ENCODE data around the gene CYFIP2. TPM values are rescaled to one million over a fixed set of nuclear protein-coding genes. Genes with fewer than 3 reads are reported as not detected.

CYFIP2 gene
- total RNA-seq, 1 donor from 2014 or later: 96.8 TPM

DNA sequence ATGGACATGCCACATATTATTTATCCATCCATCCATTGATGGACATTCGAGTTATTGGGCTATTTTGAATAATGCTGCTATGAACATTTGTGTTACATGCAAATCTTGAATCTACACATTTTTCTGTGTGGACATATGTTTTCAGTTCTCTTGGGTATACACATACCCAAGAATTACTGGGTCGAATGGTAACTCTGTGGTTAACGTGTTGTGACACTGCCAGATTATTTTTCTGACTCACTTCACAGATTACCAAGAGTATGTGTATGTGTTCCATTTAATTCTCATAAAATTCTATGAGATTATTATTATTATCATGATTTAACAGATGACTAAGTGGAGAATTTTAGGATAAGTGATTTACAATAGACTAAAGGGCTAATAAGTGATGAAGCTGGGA lies 26.7 kb downstream of the CYFIP2 start:
- no peak overlapping the region for H3K9ac ChIP-seq (ENCODE audit: low read length)
- no peak overlapping the region for H3K4me2 ChIP-seq (ENCODE audit: low read length)
- peaks cover 26% of the 10 kb centered on the region for H3K4me1 Mint-ChIP-seq (ENCODE audit: low read depth, unreplicated experiment)
- H3K27me3 ChIP-seq (ENCODE audit: insufficient read depth, low read length): no peaks in the 10 kb centered on the region
- FAIRE-seq: no peak
- H3K36me3 ChIP-seq (ENCODE audit: insufficient read depth, low read length): no peaks in the 10 kb centered on the region
- no peaks in the 10 kb centered on the region for H3K27me3 Mint-ChIP-seq (ENCODE audit: low read depth, unreplicated experiment)
- H3K27ac ChIP-seq (ENCODE audit: low read depth, low read length): no peak overlapping the region
- H2AFZ ChIP-seq (ENCODE audit: low read depth, low read length): no peak overlapping the region
- H3K4me3 Mint-ChIP-seq (ENCODE audit: unreplicated experiment): no peak overlapping the region
- no peak overlapping the region for H3K4me3 ChIP-seq (ENCODE audit: insufficient read depth, low read depth, low read length)
- H3K9me3 ChIP-seq (ENCODE audit: insufficient read depth, low read depth, low read length): no peaks in the 10 kb centered on the region
- no peaks in the 10 kb centered on the region for H3K79me2 ChIP-seq (ENCODE audit: insufficient read depth, low read length)
- no peak for DNase-seq (ENCODE audit: low read depth)
- TF ChIP-seq, protein P1, sequence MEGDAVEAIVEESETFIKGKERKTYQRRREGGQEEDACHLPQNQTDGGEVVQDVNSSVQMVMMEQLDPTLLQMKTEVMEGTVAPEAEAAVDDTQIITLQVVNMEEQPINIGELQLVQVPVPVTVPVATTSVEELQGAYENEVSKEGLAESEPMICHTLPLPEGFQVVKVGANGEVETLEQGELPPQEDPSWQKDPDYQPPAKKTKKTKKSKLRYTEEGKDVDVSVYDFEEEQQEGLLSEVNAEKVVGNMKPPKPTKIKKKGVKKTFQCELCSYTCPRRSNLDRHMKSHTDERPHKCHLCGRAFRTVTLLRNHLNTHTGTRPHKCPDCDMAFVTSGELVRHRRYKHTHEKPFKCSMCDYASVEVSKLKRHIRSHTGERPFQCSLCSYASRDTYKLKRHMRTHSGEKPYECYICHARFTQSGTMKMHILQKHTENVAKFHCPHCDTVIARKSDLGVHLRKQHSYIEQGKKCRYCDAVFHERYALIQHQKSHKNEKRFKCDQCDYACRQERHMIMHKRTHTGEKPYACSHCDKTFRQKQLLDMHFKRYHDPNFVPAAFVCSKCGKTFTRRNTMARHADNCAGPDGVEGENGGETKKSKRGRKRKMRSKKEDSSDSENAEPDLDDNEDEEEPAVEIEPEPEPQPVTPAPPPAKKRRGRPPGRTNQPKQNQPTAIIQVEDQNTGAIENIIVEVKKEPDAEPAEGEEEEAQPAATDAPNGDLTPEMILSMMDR (IDR thresholded peaks at IDR 0.05; ENCODE audit: insufficient read depth, low read depth, low read length): no peak
- H3K9me3 Mint-ChIP-seq (ENCODE audit: unreplicated experiment): no peaks in the 10 kb centered on the region
- H3K27ac Mint-ChIP-seq (ENCODE audit: unreplicated experiment): no peak overlapping the region
- no peaks in the 10 kb centered on the region for H4K20me1 ChIP-seq (ENCODE audit: insufficient read depth, low read length)
- H3K4me1 ChIP-seq (ENCODE audit: insufficient read depth, low read length): peaks cover 14% of the 10 kb centered on the region
- H3K36me3 Mint-ChIP-seq (ENCODE audit: low read depth, unreplicated experiment): peaks cover 18% of the 10 kb centered on the region

DNA sequence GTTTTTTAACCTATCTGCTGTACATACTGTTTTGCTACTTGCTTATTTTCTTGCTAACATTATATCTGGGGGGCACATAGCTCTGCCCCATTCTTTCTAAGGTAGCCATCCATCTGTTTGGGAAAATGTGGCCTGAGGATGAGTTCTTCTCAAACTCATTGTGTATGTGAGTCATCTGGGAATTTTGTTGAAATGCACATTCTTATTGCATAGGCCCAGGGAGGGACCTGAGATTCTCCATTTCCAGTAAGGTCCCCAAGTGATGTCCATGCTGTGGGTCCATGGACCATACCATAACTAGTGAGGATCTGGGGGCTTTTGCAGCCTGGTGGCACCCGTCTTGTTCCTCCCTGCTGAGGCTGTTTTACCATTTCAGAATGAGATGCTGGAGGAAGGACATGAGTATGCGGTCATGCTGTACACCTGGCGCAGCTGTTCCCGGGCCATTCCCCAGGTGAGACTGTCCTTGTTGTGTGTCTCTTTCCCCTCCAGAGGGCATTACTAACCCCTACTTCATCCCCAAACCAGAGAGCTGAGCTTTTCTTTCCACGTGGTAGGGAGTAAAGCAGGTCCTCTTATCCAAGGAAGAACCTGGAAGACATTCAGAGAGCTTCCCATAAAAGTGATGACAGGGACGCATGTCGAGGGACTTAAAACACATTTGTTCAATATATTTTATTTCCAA lies 28.6 kb downstream of the CYFIP2 start:
- no peak for FAIRE-seq
- peaks cover 5% of the 10 kb centered on the region for H3K9me3 Mint-ChIP-seq (ENCODE audit: unreplicated experiment)
- H3K27me3 Mint-ChIP-seq (ENCODE audit: low read depth, unreplicated experiment): no peaks in the 10 kb centered on the region

DNA sequence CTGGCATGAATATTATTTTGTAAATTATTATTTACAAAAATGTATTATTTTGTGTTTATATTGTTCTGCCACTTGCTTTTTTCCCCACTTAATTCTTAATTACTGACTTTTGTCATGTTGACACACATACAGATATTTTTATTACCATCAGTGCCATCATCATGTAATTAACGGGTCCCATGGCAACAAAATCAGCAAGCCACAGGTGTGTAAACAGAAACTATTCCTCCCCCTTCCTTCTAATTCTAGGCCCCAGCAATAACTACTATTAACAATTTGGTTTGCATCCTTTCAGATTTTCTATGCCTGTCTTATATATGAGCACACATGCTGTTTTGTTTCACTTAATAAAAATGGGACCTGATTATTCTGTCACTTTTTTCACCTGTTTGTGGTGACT lies 29.3 kb downstream of the CYFIP2 start:
- Histone ChIP-seq H3K4me3 (ENCODE audit: insufficient read depth, low read depth, low read length) (no peak overlapping the region), H3K27ac (ENCODE audit: low read depth, low read length) (no peak overlapping the region), H3K79me2 (ENCODE audit: insufficient read depth, low read length) (no peaks in the 10 kb centered on the region), H3K36me3 (ENCODE audit: insufficient read depth, low read length) (no peaks in the 10 kb centered on the region), H3K27me3 (ENCODE audit: insufficient read depth, low read length) (no peaks in the 10 kb centered on the region), H3K4me1 (ENCODE audit: insufficient read depth, low read length) (peaks cover 10% of the 10 kb centered on the region), H2AFZ (ENCODE audit: low read depth, low read length) (no peak overlapping the region), H3K9me3 (ENCODE audit: insufficient read depth, low read depth, low read length) (no peaks in the 10 kb centered on the region), H3K9ac (ENCODE audit: low read length) (no peak overlapping the region), H3K4me2 (ENCODE audit: low read length) (no peak overlapping the region), H4K20me1 (ENCODE audit: insufficient read depth, low read length) (no peaks in the 10 kb centered on the region)
- no peak overlapping the region for H3K27ac Mint-ChIP-seq (ENCODE audit: unreplicated experiment)
- TF ChIP-seq EZH2 (IDR thresholded peaks at IDR 0.05; ENCODE audit: insufficient read depth, low read length): no peak
- TF ChIP-seq, protein P1 (IDR thresholded peaks at IDR 0.05; ENCODE audit: insufficient read depth, low read depth, low read length): no peak
- H3K4me1 Mint-ChIP-seq (ENCODE audit: low read depth, unreplicated experiment): peaks cover 17% of the 10 kb centered on the region
- H3K36me3 Mint-ChIP-seq (ENCODE audit: low read depth, unreplicated experiment): peaks cover 16% of the 10 kb centered on the region
- peaks cover 5% of the 10 kb centered on the region for H3K9me3 Mint-ChIP-seq (ENCODE audit: unreplicated experiment)
- H3K4me3 Mint-ChIP-seq (ENCODE audit: unreplicated experiment): no peak overlapping the region
- no peak for FAIRE-seq
- no peak for DNase-seq (ENCODE audit: low read depth)
- no peaks in the 10 kb centered on the region for H3K27me3 Mint-ChIP-seq (ENCODE audit: low read depth, unreplicated experiment)

More for the DNA sequence above, 28.6 kb downstream of the CYFIP2 start:
- Histone ChIP-seq H3K4me2 (ENCODE audit: low read length) (no peak overlapping the region), H3K9me3 (ENCODE audit: insufficient read depth, low read depth, low read length) (no peaks in the 10 kb centered on the region), H3K27me3 (ENCODE audit: insufficient read depth, low read length) (no peaks in the 10 kb centered on the region), H3K36me3 (ENCODE audit: insufficient read depth, low read length) (no peaks in the 10 kb centered on the region), H3K79me2 (ENCODE audit: insufficient read depth, low read length) (no peaks in the 10 kb centered on the region), H2AFZ (ENCODE audit: low read depth, low read length) (no peak overlapping the region), H3K4me1 (ENCODE audit: insufficient read depth, low read length) (peaks cover 14% of the 10 kb centered on the region), H3K9ac (ENCODE audit: low read length) (no peak overlapping the region), H3K4me3 (ENCODE audit: insufficient read depth, low read depth, low read length) (no peak overlapping the region), H3K27ac (ENCODE audit: low read depth, low read length) (no peak overlapping the region), H4K20me1 (ENCODE audit: insufficient read depth, low read length) (no peaks in the 10 kb centered on the region)
- no peak for DNase-seq (ENCODE audit: low read depth)
- Mint-ChIP-seq H3K36me3 (ENCODE audit: low read depth, unreplicated experiment) (peaks cover 16% of the 10 kb centered on the region), H3K4me1 (ENCODE audit: low read depth, unreplicated experiment) (peaks cover 23% of the 10 kb centered on the region), H3K4me3 (ENCODE audit: unreplicated experiment) (no peak overlapping the region), H3K27ac (ENCODE audit: unreplicated experiment) (no peak overlapping the region)
- TF ChIP-seq, protein P1 (IDR thresholded peaks at IDR 0.05; ENCODE audit: insufficient read depth, low read depth, low read length): no peak
- TF ChIP-seq EZH2 (IDR thresholded peaks at IDR 0.05; ENCODE audit: insufficient read depth, low read length): no peak
